K562 (cell line): ENCODE measurements around the gene RPUSD1. TPM values are rescaled to one million over a fixed set of nuclear protein-coding genes. Genes with fewer than 3 reads are reported as not detected.

ENCODE experiments used
- ATAC-seq: fragments of 200-7000 bp; cut with Tn5 transposase; 3 replicates; pipeline ENCODE4 v1.9.1; 2020; ENCODE audit warnings: moderate library complexity
- BruUV-seq: library from RNA; stranded (reverse); fragments of 400-500 nt; replicated peaks from 2 replicates; lab custom pipeline; 2021; lab: Mats Ljungman, UMichigan
- CTCF ChIA-PET: fragments of 300-600 bp; formaldehyde crosslinking; extraction: SDS; loops from one replicate; lab custom pipeline; 2021; ENCODE audit warnings: low intra/inter-chr PET ratio; lab: Yijun Ruan, JAX
- POLR2A ChIA-PET: fragments of 300-600, 350-650 bp; sonication (Branson Sonifier 250); formaldehyde crosslinking; extraction: SDS; loops from one replicate; lab custom pipeline; 2021; ENCODE audit warnings: antibody characterized with exemption, inconsistent platforms; lab: Yijun Ruan, JAX
- DNase-seq, 4 experiments: peaks; one replicate each; pipeline versions ENCODE4 v3.0.0 to v3.0.0-alpha.2; 2011 to 2018; ENCODE audit warnings: low spot score in 3 of 4, mixed read lengths in 3 of 4; ENCODE audit errors: extremely low read depth in 1 of 4
- FAIRE-seq: peaks from 2 replicates; lab custom pipeline; 2011; peaks lifted over from hg19 to GRCh38; lab: Jason Lieb, UNC
- H2AFZ ChIP-seq: 2 replicates; pipeline ENCODE4 v1.6.0; 2011; ENCODE audit warnings: low read depth, low read length, control low read depth, inconsistent platforms
- H3K27ac ChIP-seq: fragments of 200-600 bp; 3 replicates; pipeline ENCODE4 v1.8.0; 2011; ENCODE audit warnings: low read depth, mild to moderate bottlenecking, control low read depth, inconsistent platforms, low read length, moderate library complexity, mixed read lengths; ENCODE audit errors: extremely low read depth
- H3K27me3 ChIP-seq, 2 experiments: fragments of 300-600 bp in 1 of 2; 2 replicates in 1 of 2; 3 replicates in 1 of 2; pipeline versions ENCODE4 v1.6.0 to v1.8.0; 2011; ENCODE audit warnings: inconsistent platforms in 2 of 2, low read length in 2 of 2, mild to moderate bottlenecking in 1 of 2, mixed read lengths in 1 of 2, moderate library complexity in 1 of 2; ENCODE audit not compliant: control insufficient read depth in 2 of 2, insufficient read depth in 2 of 2
- H3K36me3 ChIP-seq: fragments of 300-600 bp; 3 replicates; pipeline ENCODE4 v1.8.0; 2011; ENCODE audit warnings: mild to moderate bottlenecking, low read length, inconsistent platforms; ENCODE audit not compliant: control insufficient read depth, insufficient read depth
- H3K4me1 ChIP-seq, 2 experiments: fragments of 200-600 bp in 1 of 2; replicated peaks in 1 of 2; 2 replicates in 1 of 2; 3 replicates in 1 of 2; pipeline versions ENCODE4 v1.5.1 to v1.8.0; 2011; ENCODE audit warnings: inconsistent platforms in 2 of 2, low read length in 2 of 2, mild to moderate bottlenecking in 1 of 2, mixed read lengths in 1 of 2, moderate library complexity in 1 of 2; ENCODE audit not compliant: control insufficient read depth in 2 of 2, insufficient read depth in 2 of 2
- H3K4me2 ChIP-seq: 2 replicates; pipeline ENCODE4 v1.6.1; 2011; ENCODE audit warnings: low read length, control low read depth, inconsistent platforms, mixed read lengths; ENCODE audit not compliant: insufficient read depth
- H3K4me3 ChIP-seq: fragments of 200-600 bp; sonication (generic), shearing (Covaris generic); 2 replicates; pipeline ENCODE4 v1.5.1; 2016; ENCODE audit warnings: control low read depth, inconsistent platforms
- H3K79me2 ChIP-seq: fragments of 200-600 bp; 3 replicates; pipeline ENCODE4 v1.8.0; 2011; ENCODE audit warnings: low read length, inconsistent platforms; ENCODE audit not compliant: control insufficient read depth, insufficient read depth
- H3K9ac ChIP-seq, 2 experiments: 2 replicates each; pipeline versions ENCODE4 v1.6.0 to v1.6.1; 2011; ENCODE audit warnings: low read depth in 2 of 2, low read length in 2 of 2, control low read depth in 1 of 2, inconsistent platforms in 1 of 2, mild to moderate bottlenecking in 1 of 2, mixed read lengths in 1 of 2; ENCODE audit not compliant: insufficient read depth in 1 of 2
- H3K9me1 ChIP-seq: one replicate; pipeline ENCODE4 v1.6.0; 2011; ENCODE audit warnings: inconsistent platforms, mild to moderate bottlenecking, low read length, moderate library complexity; ENCODE audit not compliant: control insufficient read depth, insufficient read depth
- H3K9me3 ChIP-seq: replicated peaks from 2 replicates; pipeline ENCODE4 v1.5.1; 2011; ENCODE audit warnings: low read depth, low read length, inconsistent platforms; ENCODE audit not compliant: control insufficient read depth, insufficient read depth
- H4K20me1 ChIP-seq: replicated peaks from 2 replicates; pipeline ENCODE4 v1.6.1; 2011; ENCODE audit warnings: low read length, inconsistent platforms, mixed read lengths; ENCODE audit not compliant: control insufficient read depth, insufficient read depth
- CREB5 ChIP-seq: fragments of 250-450 bp; sonication (Bioruptor Pico); IDR thresholded peaks from 2 replicates; pipeline ENCODE4 v1.5.0; 2020; ENCODE audit warnings: mild to moderate bottlenecking
- DMBX1 ChIP-seq: fragments of 250-450 bp; sonication (Bioruptor Pico); IDR thresholded peaks from 2 replicates; pipeline ENCODE4 v1.8.0; 2022; ENCODE audit warnings: inconsistent platforms, mild to moderate bottlenecking, moderate library complexity, borderline replicate concordance
- GTF2F1 ChIP-seq: IDR thresholded peaks from 2 replicates; pipeline ENCODE4 v1.6.1; 2011; ENCODE audit warnings: low read depth, low read length, improper control_type of control experiment
- KDM1A ChIP-seq, 2 experiments: fragments of 450-650 bp; IDR thresholded peaks; 2 replicates each; pipeline ENCODE4 v1.6.1; 2016; ENCODE audit warnings: mild to moderate bottlenecking in 2 of 2
- NELFE ChIP-seq: IDR thresholded peaks from 2 replicates; pipeline ENCODE4 v1.6.1; 2011; ENCODE audit warnings: mild to moderate bottlenecking; ENCODE audit not compliant: insufficient read depth, insufficient read length
- POLR3G ChIP-seq: IDR thresholded peaks from 2 replicates; pipeline ENCODE4 v1.6.1; 2011; ENCODE audit not compliant: insufficient read length, insufficient replicate concordance; ENCODE audit errors: extremely low read depth
- TBP ChIP-seq: optimal IDR thresholded peaks from 2 replicates; pipeline ENCODE3; 2011; ENCODE audit warnings: low read depth, low read length, improper control_type of control experiment
- TFAP4 ChIP-seq: sonication (generic); formaldehyde crosslinking; IDR thresholded peaks from 2 replicates; pipeline ENCODE4 v1.8.0; 2022; ENCODE audit warnings: missing genetic modification reagents, mild to moderate bottlenecking, moderate library complexity, borderline replicate concordance
- THRAP3 ChIP-seq: fragments of 450-650 bp; IDR thresholded peaks from 2 replicates; pipeline ENCODE4 v1.6.1; 2016; ENCODE audit warnings: mild to moderate bottlenecking, inconsistent platforms, borderline replicate concordance
- ZNF253 ChIP-seq: fragments of 250-450 bp; sonication (Bioruptor Pico); conservative IDR thresholded peaks from 2 replicates; pipeline ENCODE4 v1.6.1; 2021; ENCODE audit warnings: mild to moderate bottlenecking
- ZNF764 ChIP-seq: fragments of 250-450 bp; sonication (Bioruptor Pico); IDR thresholded peaks from 2 replicates; pipeline ENCODE4 v1.4.0; 2020; ENCODE audit warnings: low read depth, mild to moderate bottlenecking, moderate library complexity
- WGBS: fragments of 100-300 bp; shearing (Covaris generic); methylation state at CpG from one replicate; pipeline ENCODE4 v1.1.6; 2016; ENCODE audit warnings: low coverage, mixed read lengths; ENCODE audit not compliant: insufficient coverage; ENCODE audit errors: missing lambda C conversion rate; 5-methylcytosine and 5-hydroxymethylcytosine counted together
- in situ Hi-C: fragments of 300-500 bp; cut with MboI; formaldehyde crosslinking; loops from 4 replicates; pipeline ENCODE4 v1.15.0; 2018; ENCODE audit warnings: inconsistent platforms, mixed read lengths
- intact Hi-C: fragments of 100-400 bp; cut with micrococcal nuclease; formaldehyde crosslinking; loops from 2 replicates; pipeline ENCODE4 v1.14.2; 2022
- polyA plus RNA-seq, 8 experiments: library from polyadenylated mRNA; depleted of rRNA in 4 of 8; stranded (reverse) in 5 of 8; unstranded in 3 of 8; fragments of >200 nt; fragmentation: Nextera tagmentation in 2 of 8; fragmentation: Illumina TruSeq in 1 of 8; extraction: Ambion mirVana in 2 of 8; extraction: Trizol in 1 of 8; gene quantifications; 2 replicates each; pipeline versions ENCODE4 v1.2.1 to v1.2.3, GENCODE V29; 2011 to 2014; ENCODE audit warnings: inconsistent platforms in 1 of 8, missing spikeins in 1 of 8
- total RNA-seq, 7 experiments: library from RNA; depleted of rRNA in 6 of 7; stranded (reverse); fragments of >200 nt in 6 of 7; fragmentation: Illumina TruSeq in 2 of 7; extraction: Trizol in 2 of 7; gene quantifications; 2 replicates each; pipeline versions ENCODE4 v1.2.1 to v1.2.3, GENCODE V29; 2011 to 2021; ENCODE audit warnings: low replicate concordance in 1 of 7

RPUSD1 gene
- total and polyA plus RNA-seq, 9 of the 15 experiments (the other 6 are each of a cell fraction or from before 2014, with no cell fraction given) = 0.45 to 56.6 (median 12.0) TPM

GRCh38 chr16:766008-766819 lies 22.0 kb downstream of the RPUSD1 start:
- Histone ChIP-seq H3K9me3 (no peaks in the 10 kb centered on the region), H2AFZ (no peak overlapping the region), H4K20me1 (0 out of 2 replicates have a peak, but pooled peaks cover 3% of the 10 kb centered on the region), H3K27me3 (peaks cover 0 to 6% of the 10 kb centered on the region in 2 experiments; a peak in 1 of 5 replicates), H3K4me3 (no peak overlapping the region), H3K79me2 (no peaks in the 10 kb centered on the region), H3K36me3 (no peaks in the 10 kb centered on the region), H3K9me1 (no peaks in the 10 kb centered on the region), H3K4me2 (no peak overlapping the region), H3K4me1 (peaks cover 0 to 80% of the 10 kb centered on the region in 2 experiments; a peak in 2 of 5 replicates), H3K9ac (peak overlapping the region in 1 of 2 experiments; percentile 61; a peak in 1 of 4 replicates), H3K27ac (no peak overlapping the region)
- intact Hi-C loops (no loop called here), in situ Hi-C loops (no loop called here)
- ChIA-PET CTCF (no interaction called here), POLR2A (interaction anchor here (1.0 to 1.5 kb wide), 2 partner anchors 24 to 25 kb away, joined by 3 to 4 read pairs; partner anchors contain the start of gene CIAO3)
- DNase-seq = no peak
- peak; percentile 13; the same call in 1 of the 2 replicates for TF ChIP-seq TFAP4
- no peak for TF ChIP-seq CREB5 (CRISPR knock-in tag)
- peak; percentile 20 for TF ChIP-seq TBP
- no peak for TF ChIP-seq DMBX1 (CRISPR knock-in tag)
- TF ChIP-seq ZNF253 (CRISPR knock-in tag) = no peak
- no peak for TF ChIP-seq POLR3G
- no peak for TF ChIP-seq GTF2F1
- no peak for TF ChIP-seq KDM1A (IDR thresholded peaks at IDR 0.05)
- no peak for TF ChIP-seq ZNF764 (CRISPR knock-in tag)
- TF ChIP-seq NELFE = no peak
- TF ChIP-seq THRAP3 = no peak
- BruUV-seq = no TSS peak
- no peak for ATAC-seq
- FAIRE-seq = no peak
- WGBS = 15% methylated on average over 27 of the region's 29 CpGs
